ENCODE data around the gene TCAP. TPM values are rescaled to one million over a fixed set of nuclear protein-coding genes. Genes with fewer than 3 reads are reported as not detected.

Gene TCAP
- total RNA-seq, 2 experiments from 2014 or later, result 0.82 to 0.95 TPM

DNA sequence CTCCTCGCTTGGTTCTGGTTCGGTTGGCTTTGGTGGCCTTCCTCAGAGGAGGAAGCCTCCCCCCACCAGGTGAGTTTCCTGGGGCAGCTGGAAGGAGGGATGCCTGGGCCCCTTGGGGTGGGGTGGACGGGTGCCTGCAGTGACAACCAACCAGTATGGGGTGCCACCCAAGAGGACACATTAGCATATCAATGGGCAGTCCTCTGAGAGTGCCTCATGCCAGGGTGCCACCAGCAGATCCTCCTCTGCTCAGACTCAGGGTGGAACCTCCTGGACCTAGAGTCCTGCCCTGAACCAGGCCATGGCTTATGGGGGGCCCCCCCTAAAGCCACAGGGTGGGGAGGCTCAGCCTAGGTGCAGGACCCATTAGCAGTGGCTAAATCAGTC lies 35.7 kb upstream of the TCAP start:
- intact Hi-C loops (cut with DNase I, micrococcal nuclease), result loop anchor here in 1 of 2 experiments (10.0 kb wide), 1 partner anchor 425 kb away; the partner anchor contains the start of gene RPL19
- H3K9me3 Mint-ChIP-seq (ENCODE audit: low read depth), result no peaks in the 10 kb centered on the region
- ATAC-seq (no peak), DNase-seq (no peak)
- peaks cover 35% of the 10 kb centered on the region for H3K27me3 Mint-ChIP-seq
- H3K4me1 Mint-ChIP-seq, result peaks cover 20% of the 10 kb centered on the region
- no peak overlapping the region for H3K4me3 Mint-ChIP-seq
- POLR2A ChIA-PET, result no interaction called here
- no peak overlapping the region for H3K27ac Mint-ChIP-seq
- H3K36me3 Mint-ChIP-seq (ENCODE audit: low read depth), result no peaks in the 10 kb centered on the region
- CTCF ChIA-PET, result interaction anchor here (11.1 kb wide), 1 partner anchor 8 kb away, joined by 181 read pairs; no protein-coding TSS in a partner anchor

DNA sequence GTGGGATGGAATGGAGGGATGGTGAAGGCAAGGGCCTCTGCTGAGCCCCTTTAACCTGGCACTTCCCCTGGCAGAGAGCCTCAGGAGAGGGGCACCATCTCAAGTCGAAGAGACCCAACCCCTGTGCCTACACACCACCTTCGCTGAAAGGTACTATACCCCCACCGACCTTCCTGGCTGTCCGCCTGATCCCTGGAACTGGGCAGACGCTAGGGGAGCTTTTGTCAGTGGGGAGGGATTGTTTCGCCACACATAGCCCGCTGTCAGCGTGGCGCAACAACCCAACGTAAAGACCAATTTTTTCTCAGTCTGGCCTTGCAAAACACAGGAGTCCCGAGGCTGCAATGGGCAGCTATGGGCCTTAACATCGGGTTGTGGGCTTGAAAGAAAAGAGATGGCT lies 35.3 kb upstream of the TCAP start:
- Mint-ChIP-seq H3K36me3 (ENCODE audit: low read depth) (no peaks in the 10 kb centered on the region), H3K27ac (no peak overlapping the region), H3K4me3 (no peak overlapping the region), H3K9me3 (ENCODE audit: low read depth) (no peaks in the 10 kb centered on the region), H3K27me3 (peaks cover 32% of the 10 kb centered on the region), H3K4me1 (peaks cover 21% of the 10 kb centered on the region)
- ChIA-PET POLR2A (no interaction called here), CTCF (interaction anchor here (1.6 to 11.1 kb wide), 2 partner anchors 9 to 100 kb away, joined by 4 to 181 read pairs; partner anchors contain the start of gene MIEN1)
- intact Hi-C loops (cut with DNase I, micrococcal nuclease), result loop anchor here (10.0 kb wide), 2 partner anchors 395 to 425 kb away; partner anchors contain the start of gene RPL19 (in 1 of the 2)
- DNase-seq (no peak), ATAC-seq (no peak)

DNA sequence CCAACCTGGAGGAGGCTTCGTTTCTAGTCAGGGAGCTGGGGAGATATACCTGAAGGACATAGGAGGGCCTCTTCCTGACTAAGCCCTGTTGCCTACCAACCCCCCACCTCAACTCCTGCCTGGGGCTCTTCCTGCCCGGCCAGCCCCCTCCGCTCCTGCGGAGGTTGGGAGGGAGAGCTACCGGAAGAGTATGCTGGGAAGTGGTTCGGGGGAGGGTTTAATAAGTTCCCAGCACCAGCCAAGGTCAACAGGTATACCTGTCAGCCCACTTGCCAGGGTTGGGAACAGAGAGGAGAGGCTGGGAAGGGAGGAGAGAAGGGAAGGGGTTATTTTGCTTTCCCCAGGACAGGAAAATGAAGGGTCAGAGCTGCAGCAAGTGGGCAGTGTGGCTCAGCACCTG lies 33.7 kb upstream of the TCAP start:
- ATAC-seq (no peak), DNase-seq (no peak)
- Mint-ChIP-seq H3K27me3 (peaks cover 20% of the 10 kb centered on the region), H3K36me3 (ENCODE audit: low read depth) (no peaks in the 10 kb centered on the region), H3K4me3 (no peak overlapping the region), H3K27ac (no peak overlapping the region), H3K9me3 (ENCODE audit: low read depth) (no peaks in the 10 kb centered on the region), H3K4me1 (peaks cover 22% of the 10 kb centered on the region)
- ChIA-PET CTCF (interaction anchor here (1.6 to 11.1 kb wide), 3 partner anchors 10 to 98 kb away, joined by 4 to 181 read pairs (median 25); partner anchors contain the start of gene MIEN1), POLR2A (no interaction called here)
- intact Hi-C loops (cut with DNase I, micrococcal nuclease), result loop anchor here in 1 of 2 experiments (10.0 kb wide), 1 partner anchor 397 kb away; no protein-coding TSS in a partner anchor

DNA sequence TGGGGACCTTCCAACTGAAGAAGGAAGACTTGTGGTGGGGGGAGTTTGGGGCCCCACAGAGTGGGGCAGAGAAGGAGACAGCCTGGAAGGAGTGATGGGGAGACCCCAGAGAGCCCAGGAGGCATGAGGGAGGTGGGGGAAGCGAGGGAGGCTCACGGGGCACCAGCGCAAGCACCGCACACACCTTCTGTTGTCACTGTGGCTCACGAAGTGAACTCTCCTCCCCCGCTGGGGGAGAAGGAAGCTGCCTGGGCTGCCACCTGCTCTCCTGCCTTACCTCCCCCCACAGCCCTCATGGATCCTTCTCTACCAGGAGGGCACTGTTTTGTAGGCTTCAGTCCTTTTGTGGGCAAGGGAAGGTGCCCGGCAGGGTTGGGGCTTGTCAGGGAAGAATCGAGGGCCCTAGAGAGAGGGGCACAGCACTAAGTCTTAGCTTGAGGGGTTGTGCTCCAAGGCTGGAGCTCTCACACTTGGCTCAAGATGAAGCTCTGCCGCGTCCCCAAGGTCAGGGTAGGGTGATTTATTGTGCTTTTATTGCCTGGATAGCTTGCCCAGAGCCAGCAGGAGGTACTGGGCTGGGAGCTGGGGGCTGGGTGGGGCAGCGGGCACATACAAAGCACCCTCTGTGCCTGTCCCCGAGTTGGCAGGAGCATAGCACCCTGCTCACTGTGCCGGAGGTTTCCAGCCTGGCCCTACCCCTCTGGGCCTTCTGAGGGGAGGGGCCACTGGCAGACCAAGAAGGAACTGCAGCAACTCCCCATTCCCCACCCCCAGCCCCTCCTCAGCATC lies 32.8 kb upstream of the TCAP start:
- no peaks in the 10 kb centered on the region for H3K9me3 Mint-ChIP-seq (ENCODE audit: low read depth)
- intact Hi-C loops (cut with DNase I, micrococcal nuclease), result loop anchor here in 1 of 2 experiments (10.0 kb wide), 1 partner anchor 398 kb away; no protein-coding TSS in a partner anchor
- no peak overlapping the region for H3K4me3 Mint-ChIP-seq
- H3K27ac Mint-ChIP-seq, result peak overlapping the region; percentile 26
- ATAC-seq, result no peak
- peaks cover 20% of the 10 kb centered on the region for H3K4me1 Mint-ChIP-seq
- H3K36me3 Mint-ChIP-seq (ENCODE audit: low read depth), result no peaks in the 10 kb centered on the region
- ChIA-PET POLR2A (no interaction called here), CTCF (interaction anchor here (0.5 to 11.1 kb wide), 8 partner anchors 11 to 421 kb away, joined by 3 to 181 read pairs (median 4); partner anchors contain the start of gene PNMT)
- H3K27me3 Mint-ChIP-seq, result peaks cover 17% of the 10 kb centered on the region
- DNase-seq, result no peak

DNA sequence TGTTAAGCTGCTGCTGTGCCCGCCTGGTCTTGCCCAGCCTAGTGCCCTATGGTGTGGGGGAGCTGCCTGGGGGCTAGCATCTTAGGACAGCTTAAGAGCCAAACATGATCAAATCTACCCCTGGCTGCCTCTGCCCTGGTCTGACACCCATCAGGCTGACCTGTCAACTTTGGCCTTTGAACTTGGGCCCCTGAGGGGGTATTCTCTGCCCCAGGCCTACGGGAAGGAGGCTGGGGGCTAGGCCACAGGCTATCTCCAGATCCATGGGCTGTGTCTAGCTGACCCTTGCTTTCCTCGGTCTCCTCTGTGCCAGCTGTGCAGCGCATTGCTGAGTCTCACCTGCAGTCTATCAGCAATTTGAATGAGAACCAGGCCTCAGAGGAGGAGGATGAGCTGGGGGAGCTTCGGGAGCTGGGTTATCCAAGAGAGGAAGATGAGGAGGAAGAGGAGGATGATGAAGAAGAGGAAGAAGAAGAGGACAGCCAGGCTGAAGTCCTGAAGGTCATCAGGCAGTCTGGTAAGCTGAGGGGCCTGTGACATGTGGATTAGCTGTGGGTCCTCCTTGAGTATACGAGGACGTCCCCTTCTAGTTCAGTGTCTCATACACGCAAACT lies 31.5 kb upstream of the TCAP start:
- DNase-seq (no peak), ATAC-seq (no peak)
- ChIA-PET POLR2A (no interaction called here), CTCF (interaction anchor here (0.6 to 11.1 kb wide), 13 partner anchors 13 to 360 kb away, joined by 3 to 181 read pairs (median 4); partner anchors contain the start of genes MIEN1 and PNMT)
- Mint-ChIP-seq H3K27ac (no peak overlapping the region), H3K4me3 (no peak overlapping the region), H3K27me3 (peaks cover 8% of the 10 kb centered on the region), H3K36me3 (ENCODE audit: low read depth) (no peaks in the 10 kb centered on the region), H3K9me3 (ENCODE audit: low read depth) (no peaks in the 10 kb centered on the region), H3K4me1 (peaks cover 32% of the 10 kb centered on the region)
- intact Hi-C loops (cut with DNase I, micrococcal nuclease), result loop anchor here in 1 of 2 experiments (10.0 kb wide), 1 partner anchor 399 kb away; no protein-coding TSS in a partner anchor

DNA sequence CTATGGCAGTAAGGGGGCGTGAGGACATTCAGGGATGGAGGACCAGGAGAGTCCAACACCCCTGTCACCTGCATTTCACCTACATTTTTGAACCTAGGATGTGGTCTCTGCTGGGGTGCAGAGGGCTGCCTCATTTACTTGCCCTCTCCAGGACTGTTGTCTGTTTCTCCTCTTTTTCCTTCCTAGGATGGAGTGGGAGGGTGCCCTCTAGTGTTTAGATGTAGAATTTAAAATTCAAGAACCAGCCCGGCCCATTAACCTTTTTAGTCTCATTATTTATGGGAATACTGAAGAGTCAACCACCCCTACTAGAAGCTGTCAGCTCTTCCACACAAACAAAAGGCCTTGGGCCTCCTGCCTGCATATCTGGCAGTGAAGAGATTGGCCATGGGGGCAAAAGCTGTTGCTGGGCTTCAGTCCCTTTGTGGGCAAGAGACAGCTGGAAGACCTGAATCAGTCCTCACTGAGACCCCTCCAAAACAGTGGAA lies 30.7 kb upstream of the TCAP start:
- Mint-ChIP-seq H3K27me3 (peaks cover 7% of the 10 kb centered on the region), H3K4me3 (no peak overlapping the region), H3K36me3 (ENCODE audit: low read depth) (no peaks in the 10 kb centered on the region), H3K9me3 (ENCODE audit: low read depth) (no peaks in the 10 kb centered on the region), H3K4me1 (peaks cover 38% of the 10 kb centered on the region), H3K27ac (no peak overlapping the region)
- ATAC-seq (no peak), DNase-seq (no peak)
- POLR2A ChIA-PET, result no interaction called here
- CTCF ChIA-PET, result interaction anchor here (0.6 to 11.1 kb wide), 21 partner anchors 9 to 1313 kb away, joined by 3 to 181 read pairs (median 3); partner anchors contain the start of gene MIEN1
- intact Hi-C loops (cut with DNase I, micrococcal nuclease), result loop anchor here in 1 of 2 experiments (10.0 kb wide), 1 partner anchor 400 kb away; no protein-coding TSS in a partner anchor

DNA sequence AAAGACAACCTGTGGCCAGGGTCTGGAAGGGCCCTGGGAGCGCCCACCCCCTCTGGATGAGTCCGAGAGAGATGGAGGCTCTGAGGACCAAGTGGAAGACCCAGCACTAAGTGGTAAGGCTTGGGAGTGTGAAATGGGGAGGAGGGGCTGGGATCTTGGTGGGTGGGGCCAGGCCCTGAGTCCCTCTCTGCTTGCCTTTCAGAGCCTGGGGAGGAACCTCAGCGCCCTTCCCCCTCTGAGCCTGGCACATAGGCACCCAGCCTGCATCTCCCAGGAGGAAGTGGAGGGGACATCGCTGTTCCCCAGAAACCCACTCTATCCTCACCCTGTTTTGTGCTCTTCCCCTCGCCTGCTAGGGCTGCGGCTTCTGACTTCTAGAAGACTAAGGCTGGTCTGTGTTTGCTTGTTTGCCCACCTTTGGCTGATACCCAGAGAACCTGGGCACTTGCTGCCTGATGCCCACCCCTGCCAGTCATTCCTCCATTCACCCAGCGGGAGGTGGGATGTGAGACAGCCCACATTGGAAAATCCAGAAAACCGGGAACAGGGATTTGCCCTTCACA lies 29.5 kb upstream of the TCAP start:
- intact Hi-C loops (cut with DNase I, micrococcal nuclease), result loop anchor here (2.0 to 10.0 kb wide), 5 partner anchors 53 to 401 kb away; partner anchors contain the start of genes IKZF3 (in 1 of the 2), PGAP3 (in 1 of the 2) and ZPBP2 (in 1 of the 2)
- H3K4me3 Mint-ChIP-seq, result peak overlapping the region; percentile 86
- ATAC-seq, result no peak
- no peaks in the 10 kb centered on the region for H3K36me3 Mint-ChIP-seq (ENCODE audit: low read depth)
- H3K27me3 Mint-ChIP-seq, result peaks cover 5% of the 10 kb centered on the region
- no peaks in the 10 kb centered on the region for H3K9me3 Mint-ChIP-seq (ENCODE audit: low read depth)
- CTCF ChIA-PET, result interaction anchor here (0.6 to 11.1 kb wide), 8 partner anchors 12 to 907 kb away, joined by 3 to 181 read pairs (median 4); no protein-coding TSS in a partner anchor
- H3K4me1 Mint-ChIP-seq, result peaks cover 49% of the 10 kb centered on the region
- no peak for DNase-seq
- POLR2A ChIA-PET, result no interaction called here
- peak overlapping the region; percentile 66 for H3K27ac Mint-ChIP-seq

DNA sequence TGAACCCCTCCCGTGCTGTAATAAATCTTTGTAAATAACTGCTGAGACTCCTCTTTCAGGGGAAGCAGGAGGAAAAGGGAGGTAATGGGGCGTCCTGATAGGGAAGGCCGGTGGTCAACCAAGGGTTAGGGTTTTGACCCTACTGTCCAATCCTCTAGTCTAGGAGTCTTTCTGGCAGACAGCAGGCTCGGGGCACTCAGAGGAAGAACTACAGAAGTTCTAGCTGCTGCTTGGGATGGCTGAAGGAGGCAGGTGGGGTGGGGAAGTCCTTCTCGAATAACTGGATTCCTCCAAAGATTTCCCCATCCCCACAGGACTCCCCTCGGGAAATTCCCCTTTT lies 28.6 kb upstream of the TCAP start:
- Mint-ChIP-seq H3K4me1 (peaks cover 50% of the 10 kb centered on the region), H3K36me3 (ENCODE audit: low read depth) (no peaks in the 10 kb centered on the region), H3K9me3 (ENCODE audit: low read depth) (no peaks in the 10 kb centered on the region), H3K27ac (peak overlapping the region; percentile 66), H3K4me3 (peak overlapping the region; percentile 86), H3K27me3 (peaks cover 1% of the 10 kb centered on the region)
- DNase-seq (no peak), ATAC-seq (peak; percentile 13)
- POLR2A ChIA-PET, result no interaction called here
- CTCF ChIA-PET, result interaction anchor here (2.2 to 11.1 kb wide), 2 partner anchors 16 to 17 kb away, joined by 7 to 181 read pairs; no protein-coding TSS in a partner anchor
- intact Hi-C loops (cut with DNase I, micrococcal nuclease), result loop anchor here (2.0 to 10.0 kb wide), 5 partner anchors 52 to 402 kb away; partner anchors contain the start of genes IKZF3 (in 1 of the 2), PGAP3 (in 1 of the 2) and ZPBP2 (in 1 of the 2)

DNA sequence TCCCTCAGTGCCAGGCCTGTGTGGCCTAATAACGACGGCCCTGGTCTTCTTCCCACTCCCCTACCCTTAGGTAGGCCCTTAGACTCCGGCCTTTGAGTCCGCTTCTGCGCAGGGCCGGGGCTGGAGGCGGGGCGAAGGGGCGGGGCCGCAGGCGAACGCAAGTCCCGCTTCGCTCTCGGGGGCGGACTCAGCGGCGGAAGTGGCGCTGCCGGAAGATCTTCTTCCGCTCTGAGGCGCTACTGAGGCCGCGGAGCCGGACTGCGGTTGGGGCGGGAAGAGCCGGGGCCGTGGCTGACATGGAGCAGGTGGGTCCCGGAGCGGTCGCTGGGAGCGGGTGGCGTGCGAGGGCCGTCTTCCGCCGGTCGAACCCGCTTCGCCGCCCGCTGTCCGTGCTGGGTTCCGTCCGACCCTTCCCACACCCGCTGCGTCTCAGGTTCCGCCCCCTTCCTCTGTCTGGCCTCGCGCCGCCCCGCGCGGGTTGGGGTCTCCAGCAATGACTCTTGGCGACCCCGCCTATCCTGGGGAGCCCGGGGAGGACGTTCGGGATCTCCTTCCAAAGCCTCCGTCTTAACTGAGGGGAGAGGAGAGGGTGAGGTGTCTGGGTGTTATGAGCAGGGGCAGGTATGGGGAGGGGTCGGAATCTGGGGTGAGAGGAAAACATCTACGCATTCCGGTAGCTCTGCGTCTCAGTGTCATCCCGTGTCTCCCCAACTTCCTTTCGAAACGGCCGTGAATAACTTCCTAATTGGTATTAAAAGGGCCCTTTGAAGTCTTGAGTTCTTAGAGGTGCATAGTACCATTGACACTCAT lies 28.0 kb upstream of the TCAP start, which contains the start of gene STARD3:
Gene STARD3, plus strand, starts transcription at position 218 of the 810 bp plus-strand sequence. CDS start 16,388 bp downstream, outside the sequence.
- intact Hi-C loops (cut with DNase I, micrococcal nuclease), result loop anchor here (1.0 to 10.0 kb wide), 12 partner anchors 15 to 402 kb away; partner anchors contain the start of genes PGAP3 (in 2 of the 2), CDK12 (in 1 of the 2), IKZF3 (in 1 of the 2) and LRRC3C (in 1 of the 2)
- ChIA-PET POLR2A (interaction anchor here (0.6 kb wide), 1 partner anchor 407 kb away, joined by 6 read pairs; no protein-coding TSS in a partner anchor), CTCF (interaction anchor here (0.5 to 11.1 kb wide), 5 partner anchors 16 to 118 kb away, joined by 3 to 181 read pairs (median 4); partner anchors contain the start of gene PGAP3)
- Mint-ChIP-seq H3K36me3 (ENCODE audit: low read depth) (no peaks in the 10 kb centered on the region), H3K9me3 (ENCODE audit: low read depth) (no peaks in the 10 kb centered on the region), H3K27me3 (no peaks in the 10 kb centered on the region), H3K4me1 (peaks cover 51% of the 10 kb centered on the region), H3K4me3 (peak within 1 kb of the TSS; percentile 86), H3K27ac (peak within 1 kb of the TSS; percentile 83)
- DNase-seq (peak; percentile 96), ATAC-seq (peak; percentile 87)

DNA sequence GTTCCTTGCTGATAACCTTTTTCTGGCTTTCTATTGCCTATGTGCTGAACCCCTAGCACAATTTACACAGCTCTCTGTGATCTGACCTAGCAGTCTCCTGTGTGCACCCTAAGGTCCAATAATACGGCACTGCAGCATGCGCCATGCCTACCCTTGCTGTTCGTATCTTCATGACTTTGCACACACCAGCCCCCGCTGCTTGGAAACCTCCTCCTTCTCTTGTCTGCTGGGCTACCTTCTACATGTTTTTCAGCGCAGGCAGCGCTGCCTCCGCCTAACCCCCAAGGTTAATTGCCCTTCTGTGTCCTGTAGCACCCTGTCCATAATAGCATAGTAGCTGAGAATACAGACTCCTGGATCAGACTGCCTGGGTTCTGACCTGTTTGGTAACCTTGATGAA lies 26.8 kb upstream of the TCAP start:
- DNase-seq (no peak), ATAC-seq (no peak)
- Mint-ChIP-seq H3K4me1 (peaks cover 61% of the 10 kb centered on the region), H3K36me3 (ENCODE audit: low read depth) (no peaks in the 10 kb centered on the region), H3K27me3 (no peaks in the 10 kb centered on the region), H3K27ac (peak overlapping the region; percentile 83), H3K4me3 (peak overlapping the region; percentile 86), H3K9me3 (ENCODE audit: low read depth) (no peaks in the 10 kb centered on the region)
- ChIA-PET CTCF (interaction anchor here (1.2 to 11.1 kb wide), 3 partner anchors 15 to 92 kb away, joined by 4 to 181 read pairs (median 7); partner anchors contain the start of gene MIEN1), POLR2A (interaction anchor here (0.6 kb wide), 1 partner anchor 31 kb away, joined by 3 read pairs; no protein-coding TSS in a partner anchor)
- intact Hi-C loops (cut with DNase I, micrococcal nuclease), result loop anchor here (5.0 to 10.0 kb wide), 2 partner anchors 229 to 404 kb away; partner anchors contain the start of gene ZPBP2 (in 1 of the 2)

Data from activated CD4-positive, alpha-beta T cell treated with anti-CD3 and anti-CD28 coated beads for 36 hours (primary cell).